ENCODE results near the gene KIAA0040. TPM values are rescaled to one million over a fixed set of nuclear protein-coding genes. Genes with fewer than 3 reads are reported as not detected.

The KIAA0040 gene
- polyA plus RNA-seq, 1 donor from 2014 or later: not detected

DNA sequence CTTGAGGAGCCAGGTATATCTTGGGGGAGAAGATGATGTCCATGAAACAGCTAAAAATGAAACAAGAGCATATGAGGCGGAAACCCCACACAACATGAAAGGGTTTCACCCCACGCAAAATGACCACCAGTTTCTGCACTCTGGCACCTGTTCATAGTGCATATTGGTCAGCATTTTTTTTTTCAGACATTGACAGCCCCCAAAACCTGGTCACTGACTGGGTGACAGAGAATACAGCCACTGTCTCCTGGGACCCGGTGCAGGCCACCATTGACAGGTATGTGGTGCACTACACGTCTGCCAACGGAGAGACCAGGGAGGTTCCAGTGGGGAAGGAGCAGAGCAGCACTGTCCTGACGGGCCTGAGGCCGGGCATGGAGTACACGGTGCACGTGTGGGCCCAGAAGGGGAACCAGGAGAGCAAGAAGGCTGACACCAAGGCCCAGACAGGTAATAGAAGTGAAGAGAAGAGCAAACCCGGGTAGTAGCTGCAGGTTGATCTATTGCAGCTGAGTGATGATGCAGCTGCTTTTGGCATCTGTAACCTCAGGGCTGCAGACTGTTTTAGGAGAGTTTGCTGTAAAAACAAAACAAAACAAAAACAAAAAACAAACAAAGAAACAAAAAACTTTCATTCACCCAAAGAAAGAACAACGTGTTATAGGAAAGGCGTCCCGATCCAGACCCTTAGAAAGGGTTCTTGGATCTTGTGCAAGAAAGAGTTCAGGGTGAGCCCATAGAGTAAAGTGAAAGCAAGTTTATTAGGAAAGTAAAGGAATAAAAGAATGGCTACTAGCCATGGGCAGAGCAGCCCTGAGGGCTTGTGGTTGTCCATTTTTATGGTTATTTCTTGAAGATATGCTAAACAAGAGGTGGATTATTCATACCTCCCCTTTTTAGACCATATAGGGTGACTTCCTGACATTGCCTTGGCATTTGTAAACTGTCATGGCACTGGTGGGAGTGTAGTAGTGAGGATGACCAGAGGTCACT, 73.9 kb downstream of the KIAA0040 start:
- Histone ChIP-seq H3K4me3 (ENCODE audit: low read length) (no peak overlapping the region), H3K79me2 (replicated peaks; ENCODE audit: insufficient read depth, low read length) (no peaks in the 10 kb centered on the region), H2AFZ (ENCODE audit: low read depth, low read length) (no peak overlapping the region), H3F3A (ENCODE audit: insufficient read depth, low read length, poor library complexity, severe bottlenecking) (no peaks in the 10 kb centered on the region), H3K36me3 (ENCODE audit: insufficient read depth, low read length) (no peaks in the 10 kb centered on the region), H4K20me1 (ENCODE audit: insufficient read depth) (no peaks in the 10 kb centered on the region), H3K27me3 (ENCODE audit: insufficient read depth, low read depth, low read length) (no peaks in the 10 kb centered on the region), H3K9me2 (ENCODE audit: insufficient read depth, low read length) (no peaks in the 10 kb centered on the region), H3K9ac (ENCODE audit: low read length) (no peak overlapping the region), H3K4me2 (ENCODE audit: low read length) (no peak overlapping the region), H3K27ac (ENCODE audit: low read length) (no peak overlapping the region), H3K9me3 (ENCODE audit: low read length) (no peaks in the 10 kb centered on the region)
- TF ChIP-seq CTCF (IDR thresholded peaks at IDR 0.05; ENCODE audit: poor library complexity, severe bottlenecking): no peak
- TF ChIP-seq POLR2AphosphoS5 (IDR thresholded peaks at IDR 0.05): no peak
- no peak for TF ChIP-seq EP300 (conservative IDR thresholded peaks at IDR 0.05; ENCODE audit: poor library complexity, severe bottlenecking)
- TF ChIP-seq RAD21 (conservative IDR thresholded peaks at IDR 0.05): no peak
- TF ChIP-seq TAF1 (IDR thresholded peaks at IDR 0.05; ENCODE audit: low read depth): no peak
- TF ChIP-seq EZH2 (IDR thresholded peaks at IDR 0.05; ENCODE audit: borderline replicate concordance, insufficient read depth, low read length, poor library complexity, severe bottlenecking): no peak
- TF ChIP-seq MXI1 (conservative IDR thresholded peaks at IDR 0.05; ENCODE audit: poor library complexity, severe bottlenecking): no peak
- no peak for TF ChIP-seq REST (IDR thresholded peaks at IDR 0.05; ENCODE audit: borderline replicate concordance)

GRCh38 chr1:175116903-175117302, 75.7 kb downstream of the KIAA0040 start:
- Histone ChIP-seq H3K27me3 (ENCODE audit: insufficient read depth, low read depth, low read length) (no peaks in the 10 kb centered on the region), H3K27ac (ENCODE audit: low read length) (no peak overlapping the region), H3K9me2 (ENCODE audit: insufficient read depth, low read length) (no peaks in the 10 kb centered on the region), H3K9me3 (ENCODE audit: low read length) (no peaks in the 10 kb centered on the region), H4K20me1 (ENCODE audit: insufficient read depth) (no peaks in the 10 kb centered on the region), H3K9ac (ENCODE audit: low read length) (no peak overlapping the region), H3K79me2 (replicated peaks; ENCODE audit: insufficient read depth, low read length) (no peaks in the 10 kb centered on the region), H3K4me2 (ENCODE audit: low read length) (no peak overlapping the region), H2AFZ (ENCODE audit: low read depth, low read length) (no peak overlapping the region), H3F3A (ENCODE audit: insufficient read depth, low read length, poor library complexity, severe bottlenecking) (no peaks in the 10 kb centered on the region), H3K4me3 (ENCODE audit: low read length) (no peak overlapping the region), H3K36me3 (ENCODE audit: insufficient read depth, low read length) (no peaks in the 10 kb centered on the region)
- TF ChIP-seq MXI1 (conservative IDR thresholded peaks at IDR 0.05; ENCODE audit: poor library complexity, severe bottlenecking) (no peak), RAD21 (conservative IDR thresholded peaks at IDR 0.05) (no peak), REST (IDR thresholded peaks at IDR 0.05; ENCODE audit: borderline replicate concordance) (no peak), CTCF (IDR thresholded peaks at IDR 0.05; ENCODE audit: poor library complexity, severe bottlenecking) (no peak), POLR2AphosphoS5 (IDR thresholded peaks at IDR 0.05) (no peak), SMC3 (conservative IDR thresholded peaks at IDR 0.05; ENCODE audit: poor library complexity) (no peak), EZH2 (IDR thresholded peaks at IDR 0.05; ENCODE audit: borderline replicate concordance, insufficient read depth, low read length, poor library complexity, severe bottlenecking) (no peak), TAF1 (IDR thresholded peaks at IDR 0.05; ENCODE audit: low read depth) (no peak)
